Measurements from ENCODE around the gene ZNF143.

DNA sequence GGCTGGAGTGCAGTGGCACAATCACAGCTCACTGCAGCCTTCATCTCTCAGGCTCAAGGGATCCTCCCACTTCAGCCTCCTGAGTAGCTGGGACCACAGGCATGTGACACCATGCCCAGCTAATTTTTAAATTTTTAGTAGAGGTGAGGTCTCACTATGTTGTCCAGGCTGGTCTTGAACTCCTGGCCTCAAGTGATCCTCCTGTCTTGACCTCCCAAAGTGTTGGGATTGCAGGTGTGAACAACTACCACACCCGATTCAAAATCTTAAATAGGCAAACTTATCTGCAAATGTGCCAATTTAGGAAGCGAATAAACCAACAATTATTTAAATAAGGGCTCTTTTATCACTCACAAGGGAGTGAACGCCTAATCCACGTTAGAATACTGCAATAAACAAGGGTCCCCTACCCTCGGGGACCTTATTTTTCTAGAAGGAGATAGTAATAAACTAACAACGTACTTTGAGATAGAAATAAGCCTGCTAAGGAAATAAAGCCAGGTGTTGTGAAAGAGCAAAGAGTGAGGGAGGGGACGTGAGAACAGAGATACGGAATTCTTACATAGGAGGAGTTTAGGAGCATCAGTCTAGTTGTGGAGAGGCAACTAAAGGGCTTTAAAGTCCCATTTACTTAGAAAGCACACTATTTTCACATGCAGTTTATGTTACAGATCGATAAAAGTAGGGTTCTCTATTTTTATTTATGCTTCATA lies 109.7 kb downstream of the ZNF143 start:
- TF ChIP-seq ELF4 (IDR thresholded peaks at IDR 0.05), result no peak
- TF ChIP-seq NFRKB (IDR thresholded peaks at IDR 0.05), result no peak
- no peak for TF ChIP-seq TARDBP (IDR thresholded peaks at IDR 0.05)
- no peak for TF ChIP-seq SUZ12 (IDR thresholded peaks at IDR 0.05)
